ENCODE data around the gene BBIP1.

DNA sequence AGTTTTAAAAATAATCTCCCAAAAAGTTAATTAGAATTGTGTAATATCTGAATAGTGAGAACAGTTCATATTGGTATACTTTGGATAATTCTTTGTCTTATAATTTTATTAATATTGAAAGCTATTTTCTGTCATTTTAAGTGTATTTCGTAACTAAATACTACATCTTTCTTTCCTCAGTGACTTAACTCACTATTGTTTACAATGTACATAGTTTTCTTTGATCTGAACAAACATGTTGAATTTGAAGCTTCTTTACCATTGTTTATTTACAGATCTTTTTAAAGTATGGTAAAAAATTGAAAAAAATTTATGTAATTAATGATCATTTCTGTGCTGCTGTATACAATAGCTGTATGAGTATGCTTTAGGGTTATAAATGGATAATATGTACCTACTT, 42.2 kb downstream of the BBIP1 start:
- TF ChIP-seq, protein P1, sequence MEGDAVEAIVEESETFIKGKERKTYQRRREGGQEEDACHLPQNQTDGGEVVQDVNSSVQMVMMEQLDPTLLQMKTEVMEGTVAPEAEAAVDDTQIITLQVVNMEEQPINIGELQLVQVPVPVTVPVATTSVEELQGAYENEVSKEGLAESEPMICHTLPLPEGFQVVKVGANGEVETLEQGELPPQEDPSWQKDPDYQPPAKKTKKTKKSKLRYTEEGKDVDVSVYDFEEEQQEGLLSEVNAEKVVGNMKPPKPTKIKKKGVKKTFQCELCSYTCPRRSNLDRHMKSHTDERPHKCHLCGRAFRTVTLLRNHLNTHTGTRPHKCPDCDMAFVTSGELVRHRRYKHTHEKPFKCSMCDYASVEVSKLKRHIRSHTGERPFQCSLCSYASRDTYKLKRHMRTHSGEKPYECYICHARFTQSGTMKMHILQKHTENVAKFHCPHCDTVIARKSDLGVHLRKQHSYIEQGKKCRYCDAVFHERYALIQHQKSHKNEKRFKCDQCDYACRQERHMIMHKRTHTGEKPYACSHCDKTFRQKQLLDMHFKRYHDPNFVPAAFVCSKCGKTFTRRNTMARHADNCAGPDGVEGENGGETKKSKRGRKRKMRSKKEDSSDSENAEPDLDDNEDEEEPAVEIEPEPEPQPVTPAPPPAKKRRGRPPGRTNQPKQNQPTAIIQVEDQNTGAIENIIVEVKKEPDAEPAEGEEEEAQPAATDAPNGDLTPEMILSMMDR (IDR thresholded peaks at IDR 0.05) = no peak
- no peak for TF ChIP-seq NFYB (CRISPR knock-in tag; conservative IDR thresholded peaks at IDR 0.05; ENCODE audit: low read depth)
- TF ChIP-seq CREB1 (CRISPR knock-in tag; IDR thresholded peaks at IDR 0.05) = no peak
- TF ChIP-seq, protein P2, sequence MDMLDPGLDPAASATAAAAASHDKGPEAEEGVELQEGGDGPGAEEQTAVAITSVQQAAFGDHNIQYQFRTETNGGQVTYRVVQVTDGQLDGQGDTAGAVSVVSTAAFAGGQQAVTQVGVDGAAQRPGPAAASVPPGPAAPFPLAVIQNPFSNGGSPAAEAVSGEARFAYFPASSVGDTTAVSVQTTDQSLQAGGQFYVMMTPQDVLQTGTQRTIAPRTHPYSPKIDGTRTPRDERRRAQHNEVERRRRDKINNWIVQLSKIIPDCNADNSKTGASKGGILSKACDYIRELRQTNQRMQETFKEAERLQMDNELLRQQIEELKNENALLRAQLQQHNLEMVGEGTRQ (CRISPR knock-in tag; IDR thresholded peaks at IDR 0.05) = no peak
- TF ChIP-seq, protein P3, sequence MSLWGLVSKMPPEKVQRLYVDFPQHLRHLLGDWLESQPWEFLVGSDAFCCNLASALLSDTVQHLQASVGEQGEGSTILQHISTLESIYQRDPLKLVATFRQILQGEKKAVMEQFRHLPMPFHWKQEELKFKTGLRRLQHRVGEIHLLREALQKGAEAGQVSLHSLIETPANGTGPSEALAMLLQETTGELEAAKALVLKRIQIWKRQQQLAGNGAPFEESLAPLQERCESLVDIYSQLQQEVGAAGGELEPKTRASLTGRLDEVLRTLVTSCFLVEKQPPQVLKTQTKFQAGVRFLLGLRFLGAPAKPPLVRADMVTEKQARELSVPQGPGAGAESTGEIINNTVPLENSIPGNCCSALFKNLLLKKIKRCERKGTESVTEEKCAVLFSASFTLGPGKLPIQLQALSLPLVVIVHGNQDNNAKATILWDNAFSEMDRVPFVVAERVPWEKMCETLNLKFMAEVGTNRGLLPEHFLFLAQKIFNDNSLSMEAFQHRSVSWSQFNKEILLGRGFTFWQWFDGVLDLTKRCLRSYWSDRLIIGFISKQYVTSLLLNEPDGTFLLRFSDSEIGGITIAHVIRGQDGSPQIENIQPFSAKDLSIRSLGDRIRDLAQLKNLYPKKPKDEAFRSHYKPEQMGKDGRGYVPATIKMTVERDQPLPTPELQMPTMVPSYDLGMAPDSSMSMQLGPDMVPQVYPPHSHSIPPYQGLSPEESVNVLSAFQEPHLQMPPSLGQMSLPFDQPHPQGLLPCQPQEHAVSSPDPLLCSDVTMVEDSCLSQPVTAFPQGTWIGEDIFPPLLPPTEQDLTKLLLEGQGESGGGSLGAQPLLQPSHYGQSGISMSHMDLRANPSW (CRISPR knock-in tag; conservative IDR thresholded peaks at IDR 0.05; ENCODE audit: low read depth) = no peak
- no peak for TF ChIP-seq ATF1 (CRISPR knock-in tag; IDR thresholded peaks at IDR 0.05)
- TF ChIP-seq JUN (CRISPR knock-in tag; IDR thresholded peaks at IDR 0.05) = no peak
- no peak for TF ChIP-seq ZNF317 (CRISPR knock-in tag; IDR thresholded peaks at IDR 0.05; ENCODE audit: borderline replicate concordance, low read depth)
- TF ChIP-seq, protein P4, sequence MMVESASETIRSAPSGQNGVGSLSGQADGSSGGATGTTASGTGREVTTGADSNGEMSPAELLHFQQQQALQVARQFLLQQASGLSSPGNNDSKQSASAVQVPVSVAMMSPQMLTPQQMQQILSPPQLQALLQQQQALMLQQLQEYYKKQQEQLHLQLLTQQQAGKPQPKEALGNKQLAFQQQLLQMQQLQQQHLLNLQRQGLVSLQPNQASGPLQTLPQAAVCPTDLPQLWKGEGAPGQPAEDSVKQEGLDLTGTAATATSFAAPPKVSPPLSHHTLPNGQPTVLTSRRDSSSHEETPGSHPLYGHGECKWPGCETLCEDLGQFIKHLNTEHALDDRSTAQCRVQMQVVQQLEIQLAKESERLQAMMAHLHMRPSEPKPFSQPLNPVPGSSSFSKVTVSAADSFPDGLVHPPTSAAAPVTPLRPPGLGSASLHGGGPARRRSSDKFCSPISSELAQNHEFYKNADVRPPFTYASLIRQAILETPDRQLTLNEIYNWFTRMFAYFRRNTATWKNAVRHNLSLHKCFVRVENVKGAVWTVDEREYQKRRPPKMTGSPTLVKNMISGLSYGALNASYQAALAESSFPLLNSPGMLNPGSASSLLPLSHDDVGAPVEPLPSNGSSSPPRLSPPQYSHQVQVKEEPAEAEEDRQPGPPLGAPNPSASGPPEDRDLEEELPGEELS (CRISPR knock-in tag; IDR thresholded peaks at IDR 0.05) = no peak
- TF ChIP-seq, protein P5, sequence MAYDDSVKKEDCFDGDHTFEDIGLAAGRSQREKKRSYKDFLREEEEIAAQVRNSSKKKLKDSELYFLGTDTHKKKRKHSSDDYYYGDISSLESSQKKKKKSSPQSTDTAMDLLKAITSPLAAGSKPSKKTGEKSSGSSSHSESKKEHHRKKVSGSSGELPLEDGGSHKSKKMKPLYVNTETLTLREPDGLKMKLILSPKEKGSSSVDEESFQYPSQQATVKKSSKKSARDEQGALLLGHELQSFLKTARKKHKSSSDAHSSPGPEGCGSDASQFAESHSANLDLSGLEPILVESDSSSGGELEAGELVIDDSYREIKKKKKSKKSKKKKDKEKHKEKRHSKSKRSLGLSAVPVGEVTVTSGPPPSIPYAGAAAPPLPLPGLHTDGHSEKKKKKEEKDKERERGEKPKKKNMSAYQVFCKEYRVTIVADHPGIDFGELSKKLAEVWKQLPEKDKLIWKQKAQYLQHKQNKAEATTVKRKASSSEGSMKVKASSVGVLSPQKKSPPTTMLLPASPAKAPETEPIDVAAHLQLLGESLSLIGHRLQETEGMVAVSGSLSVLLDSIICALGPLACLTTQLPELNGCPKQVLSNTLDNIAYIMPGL (CRISPR knock-in tag; IDR thresholded peaks at IDR 0.05) = no peak
- TF ChIP-seq, protein P6, sequence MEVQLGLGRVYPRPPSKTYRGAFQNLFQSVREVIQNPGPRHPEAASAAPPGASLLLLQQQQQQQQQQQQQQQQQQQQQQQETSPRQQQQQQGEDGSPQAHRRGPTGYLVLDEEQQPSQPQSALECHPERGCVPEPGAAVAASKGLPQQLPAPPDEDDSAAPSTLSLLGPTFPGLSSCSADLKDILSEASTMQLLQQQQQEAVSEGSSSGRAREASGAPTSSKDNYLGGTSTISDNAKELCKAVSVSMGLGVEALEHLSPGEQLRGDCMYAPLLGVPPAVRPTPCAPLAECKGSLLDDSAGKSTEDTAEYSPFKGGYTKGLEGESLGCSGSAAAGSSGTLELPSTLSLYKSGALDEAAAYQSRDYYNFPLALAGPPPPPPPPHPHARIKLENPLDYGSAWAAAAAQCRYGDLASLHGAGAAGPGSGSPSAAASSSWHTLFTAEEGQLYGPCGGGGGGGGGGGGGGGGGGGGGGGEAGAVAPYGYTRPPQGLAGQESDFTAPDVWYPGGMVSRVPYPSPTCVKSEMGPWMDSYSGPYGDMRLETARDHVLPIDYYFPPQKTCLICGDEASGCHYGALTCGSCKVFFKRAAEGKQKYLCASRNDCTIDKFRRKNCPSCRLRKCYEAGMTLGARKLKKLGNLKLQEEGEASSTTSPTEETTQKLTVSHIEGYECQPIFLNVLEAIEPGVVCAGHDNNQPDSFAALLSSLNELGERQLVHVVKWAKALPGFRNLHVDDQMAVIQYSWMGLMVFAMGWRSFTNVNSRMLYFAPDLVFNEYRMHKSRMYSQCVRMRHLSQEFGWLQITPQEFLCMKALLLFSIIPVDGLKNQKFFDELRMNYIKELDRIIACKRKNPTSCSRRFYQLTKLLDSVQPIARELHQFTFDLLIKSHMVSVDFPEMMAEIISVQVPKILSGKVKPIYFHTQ (CRISPR knock-in tag; IDR thresholded peaks at IDR 0.05) = no peak
- TF ChIP-seq MXD4 (CRISPR knock-in tag; IDR thresholded peaks at IDR 0.05; ENCODE audit: borderline replicate concordance) = no peak
- TF ChIP-seq IRF2 (CRISPR knock-in tag; IDR thresholded peaks at IDR 0.05; ENCODE audit: borderline replicate concordance, low read depth) = no peak
- TF ChIP-seq SP1 (CRISPR knock-in tag; conservative IDR thresholded peaks at IDR 0.05) = no peak
